HG03521 (cell line): ENCODE results near the gene CPEB2.

Experiments used
- ATAC-seq: cut with Tn5 transposase; IDR thresholded peaks from one replicate; pipeline ENCODE4 v1.9.1; 2021; ENCODE audit warnings: mild to moderate bottlenecking, moderate library complexity; ENCODE audit not compliant: unreplicated experiment

CPEB2 gene

GRCh38 chr4:15001869-15002658 lies at the start of gene CPEB2:
Gene CPEB2 (plus strand): TSS chr4:15002481. CDS start chr4:15002674, 193 bp downstream.
- ATAC-seq = peak; percentile 58

DNA sequence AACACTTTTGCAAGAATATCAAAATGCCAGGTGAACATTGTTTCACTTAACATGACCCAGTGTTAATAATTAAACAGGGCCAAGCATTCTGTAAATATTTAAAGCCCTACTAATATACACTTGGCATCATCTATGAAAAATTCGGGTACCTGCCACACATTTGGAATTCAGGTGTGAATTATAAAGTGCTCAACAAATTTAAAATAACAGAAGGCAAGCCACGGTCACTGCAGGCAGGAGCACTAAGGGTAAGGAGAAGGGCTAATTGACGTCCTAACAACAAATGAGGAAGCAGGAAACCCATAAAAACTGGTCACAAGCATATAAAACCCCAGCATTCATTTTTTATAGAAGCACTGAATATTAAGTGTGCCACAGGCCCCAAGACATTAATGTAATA lies 43.8 kb upstream of the CPEB2 start:
- no peak for ATAC-seq

DNA sequence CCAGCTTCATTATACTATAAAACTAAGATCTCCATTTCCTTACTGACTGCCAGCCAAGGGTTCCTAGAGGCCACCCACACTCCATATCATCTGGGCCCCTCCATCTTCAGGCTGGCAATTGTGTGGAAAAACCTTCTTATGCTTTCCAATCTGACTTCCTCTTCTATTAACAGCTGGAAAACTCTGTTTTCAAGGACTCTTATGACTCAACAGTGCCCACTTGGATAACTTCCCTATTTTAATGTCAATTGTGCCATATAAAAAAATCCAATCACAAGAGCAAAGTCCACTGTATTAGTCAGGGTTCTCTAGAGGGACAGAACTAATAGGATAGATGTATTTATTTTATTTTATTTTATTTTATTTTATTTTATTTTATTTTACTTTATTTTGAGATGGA lies 41.0 kb upstream of the CPEB2 start:
- no peak for ATAC-seq

DNA sequence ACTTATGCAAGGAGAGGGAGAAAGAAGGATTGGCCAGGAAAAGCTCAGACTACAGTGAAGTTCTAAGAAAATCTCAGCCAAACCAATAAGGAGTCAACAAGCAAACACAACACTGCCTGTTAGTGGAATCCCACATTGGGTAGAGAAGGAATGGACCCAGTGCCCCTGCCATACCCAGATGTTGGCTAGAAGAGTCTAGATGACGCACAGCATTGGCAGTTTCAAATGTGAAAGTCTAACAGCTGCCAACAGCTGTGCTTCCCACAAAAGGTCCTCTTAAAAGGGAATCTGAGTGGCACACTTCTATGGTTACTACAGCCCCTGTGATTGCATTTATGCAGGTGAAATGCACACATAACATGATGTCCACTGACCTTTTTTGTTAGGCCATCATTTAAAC lies 37.2 kb upstream of the CPEB2 start:
- no peak for ATAC-seq

DNA sequence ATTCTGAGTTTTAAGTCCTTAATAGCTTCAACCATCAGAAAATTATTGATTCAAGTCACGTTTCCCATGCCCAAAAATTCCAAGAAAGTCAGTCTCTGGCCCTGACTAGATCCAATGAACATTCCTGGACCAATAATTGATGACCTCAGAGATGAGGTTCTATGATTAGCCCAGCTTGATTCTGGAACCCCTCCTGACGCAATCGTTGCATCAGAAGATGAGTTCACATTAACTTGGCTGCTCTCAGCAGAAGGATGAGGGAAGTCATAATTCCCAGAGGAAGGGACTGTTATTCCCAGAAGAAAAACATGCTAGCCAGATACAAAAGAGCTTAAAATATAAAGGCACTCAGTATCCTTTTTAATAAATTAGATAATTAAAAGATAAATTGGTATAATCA lies 34.3 kb upstream of the CPEB2 start:
- no peak for ATAC-seq

DNA sequence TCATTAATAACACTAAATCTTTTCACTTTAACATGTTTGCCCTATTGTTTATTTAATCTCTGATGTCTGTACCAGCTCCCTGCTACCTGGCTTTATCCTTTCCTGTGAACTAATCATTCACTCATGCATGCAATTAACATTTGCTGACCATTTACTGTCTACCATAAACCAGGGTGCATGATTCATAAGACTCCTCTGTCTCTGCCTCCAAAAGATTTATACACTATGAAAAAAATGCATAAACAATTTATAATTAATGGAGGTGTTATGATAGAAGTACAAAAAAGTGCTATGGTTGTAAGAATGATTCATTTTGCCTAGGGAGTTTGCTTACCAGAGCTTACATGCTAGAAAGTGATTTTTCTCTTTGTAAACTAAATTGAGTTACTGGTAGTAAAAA lies 24.5 kb upstream of the CPEB2 start:
- ATAC-seq = no peak

DNA sequence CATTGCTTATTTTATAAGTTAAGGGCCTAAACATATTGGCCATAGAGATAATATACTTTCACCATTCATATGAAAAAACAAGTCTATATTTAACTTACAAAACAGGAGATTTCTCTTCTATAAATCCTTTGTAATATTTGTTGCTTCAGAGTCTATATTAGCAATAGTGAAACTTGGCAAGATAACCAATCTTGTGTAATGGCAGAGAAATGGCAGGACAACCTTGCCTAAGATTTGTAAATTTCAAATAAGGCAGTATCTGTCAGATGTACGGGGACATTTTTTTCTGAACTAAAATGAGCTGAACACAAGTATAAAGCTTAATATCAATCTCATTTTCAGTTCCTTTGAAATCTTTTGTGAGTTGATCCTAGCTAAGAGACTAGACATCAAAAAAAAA lies 17.8 kb upstream of the CPEB2 start:
- no peak for ATAC-seq

GRCh38 chr4:14985161-14985560 lies 17.1 kb upstream of the CPEB2 start:
- ATAC-seq = no peak

GRCh38 chr4:14985843-14986242 lies 16.4 kb upstream of the CPEB2 start:
- ATAC-seq = no peak

- ATAC-seq = no peak
Measured at GRCh38 chr4:14987054-14987453, 15.2 kb upstream of the CPEB2 start.

GRCh38 chr4:14990484-14990883 lies 11.8 kb upstream of the CPEB2 start:
- ATAC-seq = no peak

GRCh38 chr4:14994242-14994641 lies 8.0 kb upstream of the CPEB2 start:
- ATAC-seq = no peak

- ATAC-seq = peak; percentile 27
Measured at GRCh38 chr4:15001248-15001868, 923 bp upstream of the CPEB2 start.

DNA sequence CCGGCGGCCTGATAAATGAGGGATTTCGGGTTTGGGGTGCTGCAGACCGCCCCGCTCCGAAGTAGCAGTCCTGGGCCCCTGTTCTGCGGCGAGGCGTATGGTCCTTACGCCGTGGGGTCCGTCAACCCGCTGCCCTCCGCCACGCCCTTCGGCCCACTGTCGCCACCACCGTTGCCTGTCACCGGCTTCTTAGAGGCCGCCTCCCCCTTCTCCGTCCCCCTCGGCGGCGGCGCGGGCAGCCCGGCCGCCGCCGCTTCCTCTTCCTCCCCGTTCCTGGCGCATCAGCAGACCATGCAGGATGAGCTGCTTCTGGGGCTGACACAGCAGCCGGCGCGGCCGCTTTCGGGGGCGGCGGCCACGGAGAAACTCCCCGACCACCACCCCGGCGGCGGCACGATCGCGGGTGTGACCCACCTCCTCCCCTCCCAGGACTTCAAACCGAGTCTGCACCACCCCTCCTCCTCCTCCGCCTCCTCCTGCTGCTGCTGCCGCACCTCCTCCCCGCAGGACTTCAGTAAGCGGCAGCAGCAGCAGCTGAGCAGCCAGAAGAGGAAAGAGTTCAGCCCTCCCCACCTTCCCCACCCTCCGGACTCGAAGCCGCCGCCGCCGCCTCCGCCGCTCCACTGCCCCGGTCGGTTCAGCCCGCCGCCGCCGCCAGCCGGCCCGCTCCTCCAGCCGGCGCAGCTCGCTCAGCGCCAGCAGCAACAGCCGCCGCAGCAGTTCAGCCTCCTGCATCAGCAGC lies 549 bp downstream of the CPEB2 start:
- ATAC-seq = peak; percentile 15

DNA sequence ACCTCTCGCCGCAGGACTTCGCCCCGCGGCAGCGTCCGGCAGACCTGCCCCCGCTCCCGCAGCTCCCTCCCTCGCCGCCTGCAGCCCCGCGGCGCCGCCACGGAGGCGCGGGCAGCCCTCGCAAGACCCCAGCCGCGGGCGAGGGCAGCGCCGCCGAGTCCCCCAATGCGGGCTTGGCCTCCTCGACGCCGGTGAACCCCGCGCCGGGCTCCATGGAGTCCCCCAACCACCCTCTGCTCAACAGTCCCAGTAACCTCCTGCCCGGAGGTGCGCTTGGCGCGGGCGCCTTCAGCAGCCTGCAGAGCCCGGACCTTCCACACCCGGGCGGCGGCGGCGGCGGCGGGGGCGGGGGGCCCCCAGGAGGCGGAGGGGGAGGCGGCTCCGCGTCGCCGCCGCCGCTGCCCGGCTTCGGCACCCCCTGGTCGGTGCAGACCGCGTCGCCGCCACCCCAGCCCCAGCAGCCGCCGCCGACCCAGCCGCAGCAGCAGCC lies 1.2 kb downstream of the CPEB2 start:
- ATAC-seq = peak; percentile 13

- ATAC-seq = peak; percentile 1
Measured at GRCh38 chr4:15003891-15004738, 1.8 kb downstream of the CPEB2 start.

GRCh38 chr4:15004739-15005301 lies 2.5 kb downstream of the CPEB2 start:
- ATAC-seq = no peak

GRCh38 chr4:15005474-15006115 lies 3.3 kb downstream of the CPEB2 start:
- ATAC-seq = no peak

GRCh38 chr4:15006416-15007024 lies 4.2 kb downstream of the CPEB2 start:
- ATAC-seq = no peak

DNA sequence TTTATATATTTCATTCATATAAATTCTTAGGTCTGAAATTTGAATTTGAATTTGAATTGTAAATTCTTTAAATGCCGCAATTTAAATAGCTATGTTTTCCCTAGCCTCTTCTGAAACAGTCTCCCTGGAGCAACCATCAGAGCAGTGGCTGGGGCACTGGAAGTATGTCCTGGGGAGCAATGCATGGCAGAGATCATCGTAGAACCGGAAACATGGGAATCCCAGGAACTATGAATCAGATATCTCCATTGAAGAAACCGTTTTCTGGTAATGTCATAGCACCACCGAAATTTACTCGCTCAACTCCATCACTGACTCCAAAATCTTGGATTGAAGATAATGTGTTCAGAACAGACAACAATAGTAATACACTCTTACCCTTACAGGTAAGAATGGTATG lies 4.9 kb downstream of the CPEB2 start:
- ATAC-seq = no peak
